HG03565 (cell line): ENCODE data around the gene LCTL.

Experiments used
- ATAC-seq: cut with Tn5 transposase; IDR thresholded peaks from one replicate; pipeline ENCODE4 v1.9.1; 2021; ENCODE audit warnings: mild to moderate bottlenecking, moderate library complexity; ENCODE audit not compliant: unreplicated experiment

Gene LCTL, protein sequence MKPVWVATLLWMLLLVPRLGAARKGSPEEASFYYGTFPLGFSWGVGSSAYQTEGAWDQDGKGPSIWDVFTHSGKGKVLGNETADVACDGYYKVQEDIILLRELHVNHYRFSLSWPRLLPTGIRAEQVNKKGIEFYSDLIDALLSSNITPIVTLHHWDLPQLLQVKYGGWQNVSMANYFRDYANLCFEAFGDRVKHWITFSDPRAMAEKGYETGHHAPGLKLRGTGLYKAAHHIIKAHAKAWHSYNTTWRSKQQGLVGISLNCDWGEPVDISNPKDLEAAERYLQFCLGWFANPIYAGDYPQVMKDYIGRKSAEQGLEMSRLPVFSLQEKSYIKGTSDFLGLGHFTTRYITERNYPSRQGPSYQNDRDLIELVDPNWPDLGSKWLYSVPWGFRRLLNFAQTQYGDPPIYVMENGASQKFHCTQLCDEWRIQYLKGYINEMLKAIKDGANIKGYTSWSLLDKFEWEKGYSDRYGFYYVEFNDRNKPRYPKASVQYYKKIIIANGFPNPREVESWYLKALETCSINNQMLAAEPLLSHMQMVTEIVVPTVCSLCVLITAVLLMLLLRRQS

DNA sequence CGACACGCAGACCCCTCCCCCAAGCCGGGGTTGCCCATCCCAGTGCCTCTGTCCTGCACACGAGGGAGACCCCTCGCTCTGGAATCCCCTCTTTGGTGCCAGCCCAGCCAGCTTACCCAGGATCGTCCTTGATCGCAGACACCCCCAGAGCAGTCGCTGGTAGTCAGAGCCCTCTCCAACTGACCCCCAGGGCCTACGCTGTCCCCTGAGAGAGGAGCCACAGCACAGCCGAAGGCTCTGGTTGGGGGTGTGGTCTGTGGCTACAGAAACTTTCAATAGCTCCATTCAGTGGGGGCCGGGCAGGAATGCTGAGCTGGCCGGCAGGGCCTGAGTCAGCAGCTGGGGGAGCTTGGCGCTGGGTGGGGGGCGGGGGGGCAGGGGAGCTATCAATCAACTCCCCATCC is at the start of gene LCTL:
LCTL (minus strand) TSS at position 258 of the 404 bp plus-strand sequence. CDS start 633 bp downstream, outside the sequence.
- no peak for ATAC-seq

DNA sequence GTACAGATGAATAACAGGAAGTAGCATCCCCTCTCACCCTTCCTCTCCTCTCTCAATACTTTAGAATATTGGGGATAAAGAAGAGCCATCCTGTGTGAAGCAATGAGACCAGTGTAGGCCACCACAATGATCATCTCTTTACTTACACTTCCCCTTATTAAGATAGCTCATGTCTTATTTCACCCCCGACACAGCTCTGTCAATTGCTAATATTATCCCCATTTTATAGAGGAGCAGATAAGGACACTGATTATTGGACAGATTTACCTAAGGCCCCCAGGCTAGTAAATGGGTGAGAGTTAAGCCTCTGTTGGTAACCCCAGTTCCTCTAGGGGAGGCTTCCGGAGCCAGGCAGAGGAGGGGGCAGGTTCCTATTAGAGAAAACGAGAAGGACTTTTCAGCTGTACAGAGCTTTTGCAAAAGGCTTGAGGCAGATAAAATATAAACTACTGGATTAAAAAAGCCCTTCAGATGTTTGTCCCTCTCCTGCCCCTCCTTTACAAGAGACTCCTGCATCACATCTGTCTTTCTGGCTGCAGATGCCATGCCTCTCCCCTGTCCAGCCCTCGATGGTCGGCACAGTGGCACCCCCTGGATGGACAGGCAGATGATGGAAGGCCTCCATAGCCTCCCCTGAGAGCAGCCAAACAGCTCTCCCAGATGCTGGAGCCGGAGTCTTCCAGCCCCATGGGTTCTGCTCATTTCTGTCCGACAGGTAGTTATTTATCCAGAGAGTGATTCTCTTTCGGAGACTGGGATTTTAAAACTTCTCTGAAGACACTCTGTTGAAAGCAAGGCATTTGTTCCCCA is 49.4 kb upstream of the LCTL start:
- ATAC-seq = no peak

DNA sequence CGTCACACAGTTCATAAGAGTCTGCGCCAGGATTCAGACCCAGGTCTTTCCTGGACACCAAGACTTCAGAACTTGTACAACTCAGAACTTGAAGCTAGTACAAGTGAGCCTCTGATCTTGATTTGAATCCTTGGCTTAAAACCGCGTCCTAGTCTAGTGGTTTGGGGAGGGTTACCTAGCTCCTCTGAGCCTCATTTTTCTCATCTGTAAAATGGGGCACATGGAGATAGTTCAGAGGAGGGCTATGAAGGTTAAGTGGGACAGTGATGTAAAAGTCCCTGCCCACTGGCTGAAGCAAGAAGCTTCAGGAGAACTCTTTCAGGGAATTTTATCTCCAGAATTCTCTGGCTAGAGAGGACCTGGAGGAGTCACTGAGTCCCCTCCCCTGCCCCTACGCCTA is 48.7 kb upstream of the LCTL start:
- ATAC-seq = no peak

- no peak for ATAC-seq
Measured at GRCh38 chr15:66613743-66614142, 47.9 kb upstream of the LCTL start.

DNA sequence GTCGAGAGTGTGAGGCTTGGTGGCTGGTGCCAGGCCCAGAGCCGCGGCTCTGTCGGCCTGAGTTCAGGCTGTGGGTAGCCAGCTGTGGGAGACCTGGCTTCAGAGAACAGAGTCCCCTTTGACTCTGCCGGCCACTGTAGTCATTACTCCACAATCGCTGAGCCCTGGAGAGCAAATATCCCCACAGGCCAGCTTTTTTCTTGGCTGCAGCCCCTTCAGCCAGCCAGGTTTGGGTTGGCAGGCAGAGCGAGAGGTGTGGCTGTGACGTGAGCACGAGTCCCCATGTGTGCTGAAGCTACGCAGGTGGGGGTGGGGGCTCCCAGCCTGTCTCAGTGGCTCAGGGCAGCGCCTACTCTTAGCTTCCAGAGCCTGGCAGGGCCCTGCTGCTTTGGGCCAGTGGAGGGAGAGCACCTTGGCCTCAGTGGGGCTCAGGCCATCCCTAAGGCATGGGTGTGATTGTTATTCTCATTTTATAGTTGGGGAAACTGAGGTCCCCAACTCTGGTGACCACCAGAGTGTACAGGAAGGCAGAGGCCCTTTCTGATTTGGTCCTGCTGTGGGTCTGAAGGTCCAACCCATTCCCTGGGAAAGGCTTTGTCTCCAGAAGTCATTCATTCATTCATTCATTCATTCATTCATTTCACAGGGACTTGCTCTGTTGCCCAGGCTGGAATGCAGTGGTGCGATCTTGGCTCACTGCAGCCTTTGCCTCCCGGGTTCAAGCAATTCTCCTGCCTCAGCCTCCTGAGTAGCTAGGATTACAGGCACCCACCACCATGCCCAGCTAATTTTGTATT is 45.7 kb upstream of the LCTL start:
- no peak for ATAC-seq

DNA sequence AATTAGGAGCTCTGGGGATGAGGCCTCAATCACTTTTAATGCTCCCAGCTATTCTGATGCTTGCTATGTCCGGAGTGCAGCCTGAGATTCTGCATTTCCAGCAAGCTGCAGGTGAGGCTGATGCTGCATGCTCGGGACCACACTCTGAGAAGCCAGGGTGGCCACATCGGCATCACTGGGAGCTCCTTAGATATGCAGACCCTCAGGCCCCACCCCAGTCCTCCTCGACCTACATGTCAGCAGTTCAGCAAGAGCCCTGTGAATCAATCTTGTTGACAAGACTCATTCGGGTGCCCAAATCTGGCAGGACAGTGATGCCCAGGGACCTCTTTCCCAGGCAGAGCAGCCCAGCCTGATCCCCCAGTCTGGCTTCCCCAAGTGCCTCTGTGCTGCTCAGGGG is 44.1 kb upstream of the LCTL start:
- ATAC-seq = no peak

GRCh38 chr15:66608881-66609280 is 43.1 kb upstream of the LCTL start:
- ATAC-seq = no peak

- no peak for ATAC-seq
Measured at GRCh38 chr15:66608159-66608558, 42.4 kb upstream of the LCTL start.

DNA sequence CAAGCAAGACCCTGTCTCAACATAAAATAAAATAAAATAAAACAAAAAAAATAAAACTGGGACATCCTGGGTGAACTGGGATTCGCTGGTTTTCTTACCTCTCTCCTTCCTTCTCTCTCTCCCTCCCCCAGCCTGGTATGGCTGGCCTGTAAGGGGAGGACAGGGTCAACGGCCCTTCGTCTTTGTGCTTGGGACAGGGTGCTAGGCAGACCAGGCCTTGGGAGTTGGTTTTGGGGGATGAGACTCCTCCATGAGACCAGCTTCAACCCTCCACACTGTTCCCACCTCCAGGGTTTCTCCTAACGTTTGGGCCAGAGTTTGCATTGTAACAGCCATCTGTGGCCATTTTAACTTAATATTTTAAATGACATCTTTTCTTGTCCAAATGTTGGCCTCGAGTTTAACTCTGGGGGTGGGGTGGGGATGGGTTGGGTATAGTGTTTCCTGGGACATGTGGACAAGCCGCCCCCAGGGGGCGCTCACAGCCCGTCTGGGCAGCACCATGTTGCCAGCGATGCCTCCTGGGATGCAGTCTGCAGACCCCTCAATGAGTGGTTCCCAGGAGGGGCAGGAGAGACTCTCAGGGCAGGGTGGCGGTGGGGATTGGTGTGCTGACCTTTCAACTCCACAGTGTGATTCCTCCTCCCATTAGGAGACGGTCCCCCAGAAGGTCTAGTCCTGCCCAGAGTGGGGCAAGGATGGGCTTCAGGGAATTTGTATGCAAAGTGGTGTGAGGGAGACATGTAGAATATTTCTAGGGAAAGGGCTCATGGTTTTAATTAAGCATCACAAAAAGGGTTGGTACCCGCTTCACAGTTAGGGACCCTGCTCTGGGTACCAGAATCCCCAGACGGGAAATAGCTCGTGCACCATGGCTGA is 37.7 kb upstream of the LCTL start:
- no peak for ATAC-seq

GRCh38 chr15:66601521-66601920 is 35.7 kb upstream of the LCTL start:
- ATAC-seq = no peak

GRCh38 chr15:66600240-66600627 is 34.4 kb upstream of the LCTL start:
- ATAC-seq = no peak

DNA sequence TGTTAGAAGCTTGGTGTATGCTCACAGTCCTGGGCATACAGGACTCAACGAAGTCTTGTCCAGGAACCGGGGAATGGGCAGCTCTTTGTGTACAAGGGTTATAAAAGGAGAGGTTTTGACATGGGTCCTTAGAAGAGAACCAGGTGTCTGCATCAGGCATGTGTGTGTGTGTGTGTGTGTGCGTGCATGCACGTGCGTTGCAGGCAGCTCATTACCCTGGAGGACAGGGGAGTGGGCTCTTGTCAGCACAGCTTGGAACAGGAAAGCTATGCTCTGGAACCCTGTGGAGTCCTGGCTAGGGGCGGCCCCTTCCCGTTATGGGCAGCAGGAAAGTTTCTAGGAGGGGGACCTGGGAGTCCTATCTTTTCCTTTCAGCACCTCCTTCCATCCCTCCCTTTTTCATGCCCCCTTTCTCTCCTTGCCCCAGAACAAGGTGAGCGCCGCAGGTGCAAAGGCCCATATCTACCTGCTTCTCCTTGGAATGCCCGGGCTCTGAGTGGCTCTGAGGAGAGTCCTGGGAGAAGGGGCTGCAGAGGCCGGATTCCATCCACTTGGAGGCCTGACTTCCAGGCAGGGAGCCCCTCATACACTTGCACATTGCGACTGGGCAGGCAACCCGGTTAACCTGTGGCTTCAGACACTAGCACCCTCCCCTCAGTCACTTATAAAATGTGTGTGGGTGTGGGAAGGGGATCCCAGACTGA is 33.9 kb upstream of the LCTL start:
- no peak for ATAC-seq

DNA sequence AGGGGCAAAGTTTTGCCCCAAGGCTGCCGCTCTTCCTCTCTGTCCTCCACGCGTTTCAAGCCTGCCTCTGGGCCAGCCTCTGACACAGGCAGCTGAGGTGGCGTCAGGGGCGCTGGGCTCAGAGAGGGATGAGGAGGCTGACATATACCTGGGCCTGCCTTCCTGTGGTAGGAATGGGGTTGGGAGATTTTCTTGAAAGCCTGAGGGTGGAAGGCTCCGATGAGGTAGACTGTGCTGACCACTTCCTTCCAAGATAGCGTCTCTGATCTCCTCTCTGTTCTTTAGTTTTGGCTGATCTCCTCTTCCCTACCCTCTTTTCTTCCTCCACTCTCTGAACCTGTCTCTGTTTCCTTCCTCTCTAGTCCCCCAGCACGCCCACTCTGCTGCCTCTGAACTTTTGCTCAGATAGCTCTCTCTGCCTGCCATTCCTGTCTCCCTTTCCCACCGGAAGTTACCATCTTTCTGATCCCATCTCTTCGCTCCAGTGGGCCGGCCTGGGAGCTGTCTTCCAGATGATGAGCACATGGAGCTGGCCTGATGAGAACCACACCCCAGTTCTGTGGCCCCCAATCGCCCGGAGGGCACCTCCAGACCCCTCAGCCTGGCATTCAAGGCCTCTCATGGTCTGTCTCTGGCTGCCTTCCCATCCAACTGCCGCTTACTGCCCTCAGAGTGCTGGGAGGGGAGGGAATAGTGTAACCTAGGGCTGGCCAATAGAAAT is 32.5 kb upstream of the LCTL start:
- no peak for ATAC-seq

DNA sequence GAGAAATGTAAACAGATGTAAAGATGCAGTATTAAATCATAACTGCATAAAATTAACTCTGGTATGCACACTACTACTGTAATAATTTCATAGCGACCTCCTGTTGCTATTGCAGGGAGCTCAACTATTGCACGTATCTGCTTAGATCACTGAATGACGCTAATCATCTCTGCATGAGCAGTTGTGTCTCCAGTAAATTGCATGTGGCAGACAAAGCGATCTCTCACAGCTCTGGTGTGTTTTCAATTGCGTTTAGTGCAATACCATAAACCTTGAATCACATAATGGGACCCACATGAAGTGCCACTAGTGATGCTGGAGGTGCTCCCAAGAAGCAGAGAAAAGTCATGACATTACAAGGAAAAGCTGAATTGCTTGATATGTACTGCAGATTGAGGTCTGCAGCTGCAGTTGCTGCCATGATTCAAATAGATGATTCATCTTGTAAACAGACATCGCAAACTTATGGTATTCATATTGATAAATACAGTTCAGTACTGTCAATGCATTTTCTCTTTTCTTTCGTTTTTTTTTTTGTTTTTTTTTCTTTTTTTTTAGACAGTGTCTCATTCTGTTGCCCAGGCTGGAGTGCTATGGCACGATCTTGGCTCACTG is 30.2 kb upstream of the LCTL start:
- ATAC-seq = no peak

DNA sequence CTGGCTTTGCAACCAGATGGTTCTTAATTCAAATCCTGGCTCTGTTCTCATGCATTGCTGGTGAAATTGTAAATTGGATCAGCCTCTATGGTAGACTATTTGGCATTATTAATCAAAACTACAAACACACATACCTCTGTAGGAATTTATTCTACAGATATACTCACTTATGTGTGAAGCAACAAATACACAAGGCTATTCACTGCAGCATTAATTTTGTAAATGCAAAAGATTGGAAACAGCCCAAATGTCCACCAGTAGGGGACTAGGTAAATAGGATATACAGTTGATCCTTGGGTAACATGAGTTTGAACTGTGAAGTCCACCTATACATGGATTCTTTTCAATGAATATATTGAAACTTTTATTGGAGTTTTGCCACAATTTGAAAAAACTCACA is 29.5 kb upstream of the LCTL start:
- ATAC-seq = no peak

DNA sequence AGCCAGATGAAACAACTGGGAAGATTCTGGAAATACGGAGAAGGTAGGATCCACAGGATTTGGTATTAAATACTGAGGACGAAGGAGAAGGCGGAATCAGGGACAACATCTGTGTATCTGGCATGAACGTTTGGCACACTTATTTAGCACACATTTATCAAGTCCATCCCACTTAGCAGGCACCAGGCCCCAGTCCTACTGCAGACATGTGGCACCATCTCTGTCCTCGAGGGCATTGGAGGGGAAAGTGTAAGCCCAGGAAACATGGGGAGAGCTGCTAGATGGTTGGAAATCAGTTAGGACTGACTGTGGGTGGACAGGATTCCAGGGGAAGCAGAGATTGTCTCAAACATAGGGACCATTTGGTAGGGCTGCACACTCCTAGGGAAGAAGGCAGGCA is 29.0 kb upstream of the LCTL start:
- ATAC-seq = no peak

GRCh38 chr15:66594344-66594743 is 28.5 kb upstream of the LCTL start:
- ATAC-seq = no peak

- ATAC-seq = no peak
Measured at GRCh38 chr15:66593219-66593780, 27.5 kb upstream of the LCTL start.
